ENCODE results near the gene SLFNL1. TPM values are rescaled to one million over a fixed set of nuclear protein-coding genes. Genes with fewer than 3 reads are reported as not detected.

Gene SLFNL1
- total and polyA plus RNA-seq, 2 donors (not counting 1 experiment from before 2014, with no cell fraction given) = 0.01 to 0.66 TPM

- Histone ChIP-seq H3K27ac (ENCODE audit: insufficient read depth, low read length) (no peak overlapping the region), H3K9me3 (ENCODE audit: control insufficient read depth, insufficient read depth, low read depth, low read length) (no peaks in the 10 kb centered on the region), H3K4me2 (ENCODE audit: extremely low read depth, insufficient read depth, low read length) (no peak overlapping the region), H3K36me3 (ENCODE audit: control insufficient read depth, insufficient read depth, low read length) (peaks cover 17% of the 10 kb centered on the region), H3K27me3 (ENCODE audit: control insufficient read depth, insufficient read depth, low read length) (no peaks in the 10 kb centered on the region), H2AFZ (ENCODE audit: low read length) (no peak overlapping the region), H3K9ac (ENCODE audit: insufficient read depth, low read length) (no peak overlapping the region), H4K20me1 (ENCODE audit: control insufficient read depth, extremely low read depth, insufficient read depth, low read length) (peaks cover 2% of the 10 kb centered on the region), H3K4me3 (replicated peaks in 1 of 4; ENCODE audit: control extremely low read depth in 1 of 4, insufficient read depth in 1 of 4, low read depth in 3 of 4, low read length in 4 of 4) (no peak overlapping the region), H3K79me2 (ENCODE audit: control insufficient read depth, insufficient read depth, low read length) (no peaks in the 10 kb centered on the region), H3K4me1 (ENCODE audit: control insufficient read depth, extremely low read depth, insufficient read depth, low read length) (no peaks in the 10 kb centered on the region)
- TF ChIP-seq CTCF (conservative IDR thresholded peaks at IDR 0.05 in 1 of 2, IDR thresholded peaks at IDR 0.05 in 1 of 2; ENCODE audit: low read depth in 1 of 2, low read length in 2 of 2) (no peak), EZH2 (IDR thresholded peaks at IDR 0.05; ENCODE audit: low read length, missing control alignments) (no peak)
- DNase-seq (ENCODE audit: low read depth in 2 of 2) = no peak
Measured at GRCh38 chr1:41015897-41016470, 5.5 kb downstream of the SLFNL1 start.

- no peaks in the 10 kb centered on the region for H3K27me3 ChIP-seq (ENCODE audit: control insufficient read depth, insufficient read depth, low read length)
- H3K36me3 ChIP-seq (ENCODE audit: control insufficient read depth, insufficient read depth, low read length) = peaks cover 21% of the 10 kb centered on the region
- no peaks in the 10 kb centered on the region for H3K79me2 ChIP-seq (ENCODE audit: control insufficient read depth, insufficient read depth, low read length)
- H3K9me3 ChIP-seq (ENCODE audit: control insufficient read depth, insufficient read depth, low read depth, low read length) = no peaks in the 10 kb centered on the region
- no peak overlapping the region for H3K4me3 ChIP-seq (replicated peaks in 1 of 4; ENCODE audit: control extremely low read depth in 1 of 4, insufficient read depth in 1 of 4, low read depth in 3 of 4, low read length in 4 of 4)
- no peak for DNase-seq (ENCODE audit: low read depth in 2 of 2)
- H3K4me1 ChIP-seq (ENCODE audit: control insufficient read depth, extremely low read depth, insufficient read depth, low read length) = no peaks in the 10 kb centered on the region
- no peak overlapping the region for H2AFZ ChIP-seq (ENCODE audit: low read length)
- no peak for TF ChIP-seq CTCF (conservative IDR thresholded peaks at IDR 0.05 in 1 of 2, IDR thresholded peaks at IDR 0.05 in 1 of 2; ENCODE audit: low read depth in 1 of 2, low read length in 2 of 2)
- no peak for TF ChIP-seq EZH2 (IDR thresholded peaks at IDR 0.05; ENCODE audit: low read length, missing control alignments)
- no peak overlapping the region for H3K27ac ChIP-seq (ENCODE audit: insufficient read depth, low read length)
- no peak overlapping the region for H3K9ac ChIP-seq (ENCODE audit: insufficient read depth, low read length)
- peaks cover 2% of the 10 kb centered on the region for H4K20me1 ChIP-seq (ENCODE audit: control insufficient read depth, extremely low read depth, insufficient read depth, low read length)
- H3K4me2 ChIP-seq (ENCODE audit: extremely low read depth, insufficient read depth, low read length) = no peak overlapping the region
Measured at GRCh38 chr1:41015281-41015896, 6.1 kb downstream of the SLFNL1 start.

GRCh38 chr1:41014871-41015270 is 6.7 kb downstream of the SLFNL1 start:
- no peaks in the 10 kb centered on the region for H3K27me3 ChIP-seq (ENCODE audit: control insufficient read depth, insufficient read depth, low read length)
- TF ChIP-seq CTCF (conservative IDR thresholded peaks at IDR 0.05 in 1 of 2, IDR thresholded peaks at IDR 0.05 in 1 of 2; ENCODE audit: low read depth in 1 of 2, low read length in 2 of 2) (no peak), EZH2 (IDR thresholded peaks at IDR 0.05; ENCODE audit: low read length, missing control alignments) (no peak)
- H4K20me1 ChIP-seq (ENCODE audit: control insufficient read depth, extremely low read depth, insufficient read depth, low read length) = peaks cover 2% of the 10 kb centered on the region
- H3K79me2 ChIP-seq (ENCODE audit: control insufficient read depth, insufficient read depth, low read length) = no peaks in the 10 kb centered on the region
- no peak overlapping the region for H3K4me2 ChIP-seq (ENCODE audit: extremely low read depth, insufficient read depth, low read length)
- H3K9ac ChIP-seq (ENCODE audit: insufficient read depth, low read length) = no peak overlapping the region
- H3K27ac ChIP-seq (ENCODE audit: insufficient read depth, low read length) = no peak overlapping the region
- H3K4me3 ChIP-seq (replicated peaks in 1 of 4; ENCODE audit: control extremely low read depth in 1 of 4, insufficient read depth in 1 of 4, low read depth in 3 of 4, low read length in 4 of 4) = no peak overlapping the region
- no peak overlapping the region for H2AFZ ChIP-seq (ENCODE audit: low read length)
- no peaks in the 10 kb centered on the region for H3K4me1 ChIP-seq (ENCODE audit: control insufficient read depth, extremely low read depth, insufficient read depth, low read length)
- H3K9me3 ChIP-seq (ENCODE audit: control insufficient read depth, insufficient read depth, low read depth, low read length) = no peaks in the 10 kb centered on the region
- H3K36me3 ChIP-seq (ENCODE audit: control insufficient read depth, insufficient read depth, low read length) = peaks cover 24% of the 10 kb centered on the region
- DNase-seq (ENCODE audit: low read depth in 2 of 2) = no peak
